ENCODE data around the gene ELMO1. TPM values are rescaled to one million over a fixed set of nuclear protein-coding genes. Genes with fewer than 3 reads are reported as not detected.

ELMO1 gene
- total and polyA plus RNA-seq, 10 donors, result 26.0 to 494 (median 201) TPM

DNA sequence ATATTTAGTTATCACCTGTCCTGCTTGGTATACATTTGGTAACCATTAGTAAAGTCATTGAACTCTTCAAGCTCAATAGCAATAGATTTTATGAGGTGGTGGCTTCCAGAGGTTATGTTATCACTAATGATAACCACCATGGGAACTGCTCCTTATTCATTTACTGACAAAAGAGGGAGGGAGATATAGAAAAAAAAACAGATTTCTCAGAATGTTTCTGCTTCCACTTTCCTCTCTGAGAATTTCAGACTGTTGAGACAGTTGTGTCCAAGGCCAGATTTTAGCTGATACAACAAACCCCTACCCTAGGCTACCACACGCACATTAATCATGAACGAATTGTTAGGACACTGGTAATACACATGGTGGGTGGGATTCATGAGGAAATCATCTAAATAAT is 570.4 kb downstream of the ELMO1 start:
- 77 to 97% (median 91%) methylated on average over 2 of the region's 2 CpGs for WGBS, 5 donors

GRCh38 chr7:36875794-36876193 is 572.9 kb downstream of the ELMO1 start:
- 79 to 88% (median 83%) methylated on average over 2 of the region's 2 CpGs for WGBS, 5 donors
- Histone ChIP-seq H3K27ac (no peak overlapping the region), H3K27me3 (replicated peaks in 1 of 7) (no peaks in the 10 kb centered on the region), H3K4me3 (no peak overlapping the region), H3K4me1 (no peaks in the 10 kb centered on the region), H3K36me3 (peaks cover 0 to 100% (median 57%) of the 10 kb centered on the region in 6 donors), H3K9me3 (no peaks in the 10 kb centered on the region)
- intact Hi-C loops (cut with DNase I; ENCODE audit: low total_unique reads), result no loop called here
- TF ChIP-seq POLR2AphosphoS5 (IDR thresholded peaks at IDR 0.05) (no peak), POLR2A (IDR thresholded peaks at IDR 0.05) (no peak)
- TF ChIP-seq, protein P1, sequence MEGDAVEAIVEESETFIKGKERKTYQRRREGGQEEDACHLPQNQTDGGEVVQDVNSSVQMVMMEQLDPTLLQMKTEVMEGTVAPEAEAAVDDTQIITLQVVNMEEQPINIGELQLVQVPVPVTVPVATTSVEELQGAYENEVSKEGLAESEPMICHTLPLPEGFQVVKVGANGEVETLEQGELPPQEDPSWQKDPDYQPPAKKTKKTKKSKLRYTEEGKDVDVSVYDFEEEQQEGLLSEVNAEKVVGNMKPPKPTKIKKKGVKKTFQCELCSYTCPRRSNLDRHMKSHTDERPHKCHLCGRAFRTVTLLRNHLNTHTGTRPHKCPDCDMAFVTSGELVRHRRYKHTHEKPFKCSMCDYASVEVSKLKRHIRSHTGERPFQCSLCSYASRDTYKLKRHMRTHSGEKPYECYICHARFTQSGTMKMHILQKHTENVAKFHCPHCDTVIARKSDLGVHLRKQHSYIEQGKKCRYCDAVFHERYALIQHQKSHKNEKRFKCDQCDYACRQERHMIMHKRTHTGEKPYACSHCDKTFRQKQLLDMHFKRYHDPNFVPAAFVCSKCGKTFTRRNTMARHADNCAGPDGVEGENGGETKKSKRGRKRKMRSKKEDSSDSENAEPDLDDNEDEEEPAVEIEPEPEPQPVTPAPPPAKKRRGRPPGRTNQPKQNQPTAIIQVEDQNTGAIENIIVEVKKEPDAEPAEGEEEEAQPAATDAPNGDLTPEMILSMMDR (IDR thresholded peaks at IDR 0.05 in 8 of 11, conservative IDR thresholded peaks at IDR 0.05 in 3 of 11), result no peak
- DNase-seq, result no peak

More for the DNA sequence above, 570.4 kb downstream of the ELMO1 start:
- DNase-seq, result no peak
- H3K4me1 ChIP-seq, result no peaks in the 10 kb centered on the region
- intact Hi-C loops (cut with DNase I; ENCODE audit: low total_unique reads), result no loop called here
- H3K27me3 ChIP-seq (replicated peaks in 1 of 7), result no peaks in the 10 kb centered on the region
- no peaks in the 10 kb centered on the region for H3K9me3 ChIP-seq
- no peak overlapping the region for H3K27ac ChIP-seq
- TF ChIP-seq POLR2A (IDR thresholded peaks at IDR 0.05) (no peak), POLR2AphosphoS5 (IDR thresholded peaks at IDR 0.05) (no peak)
- TF ChIP-seq, protein P1 (IDR thresholded peaks at IDR 0.05 in 8 of 11, conservative IDR thresholded peaks at IDR 0.05 in 3 of 11), result no peak
- peaks cover 0 to 100% (median 45%) of the 10 kb centered on the region in 6 donors for H3K36me3 ChIP-seq
- H3K4me3 ChIP-seq, result no peak overlapping the region

- H3K27ac ChIP-seq, result no peak overlapping the region
- H3K9me3 ChIP-seq, result no peaks in the 10 kb centered on the region
- DNase-seq, result no peak
- peaks cover 0 to 2% (median 0%) of the 10 kb centered on the region in 6 donors for H3K4me1 ChIP-seq
- TF ChIP-seq POLR2AphosphoS5 (IDR thresholded peaks at IDR 0.05) (no peak), POLR2A (IDR thresholded peaks at IDR 0.05) (no peak)
- TF ChIP-seq, protein P1 (IDR thresholded peaks at IDR 0.05 in 8 of 11, conservative IDR thresholded peaks at IDR 0.05 in 3 of 11), result no peak
- no peaks in the 10 kb centered on the region for H3K27me3 ChIP-seq (replicated peaks in 1 of 7)
- H3K36me3 ChIP-seq, result peaks cover 4 to 100% (median 65%) of the 10 kb centered on the region in 6 donors
- WGBS, 5 donors, result 93 to 100% (median 97%) methylated on average over 2 of the region's 2 CpGs
- no peak overlapping the region for H3K4me3 ChIP-seq
- intact Hi-C loops (cut with DNase I; ENCODE audit: low total_unique reads), result no loop called here
Measured at GRCh38 chr7:36874041-36874440, 574.6 kb downstream of the ELMO1 start.

- H3K27ac ChIP-seq, result no peak overlapping the region
Measured at GRCh38 chr7:36871863-36872262, 576.8 kb downstream of the ELMO1 start.

More at GRCh38 chr7:36871863-36872262, 576.8 kb downstream of the ELMO1 start:
- TF ChIP-seq, protein P1 (IDR thresholded peaks at IDR 0.05 in 8 of 11, conservative IDR thresholded peaks at IDR 0.05 in 3 of 11), result no peak
- TF ChIP-seq POLR2AphosphoS5 (IDR thresholded peaks at IDR 0.05) (no peak), POLR2A (IDR thresholded peaks at IDR 0.05) (no peak)
- Histone ChIP-seq H3K36me3 (peaks cover 4 to 100% (median 61%) of the 10 kb centered on the region in 6 donors), H3K4me1 (peaks cover 0 to 6% (median 0%) of the 10 kb centered on the region in 6 donors), H3K4me3 (no peak overlapping the region), H3K27me3 (replicated peaks in 1 of 7) (no peaks in the 10 kb centered on the region), H3K9me3 (no peaks in the 10 kb centered on the region)
- intact Hi-C loops (cut with DNase I; ENCODE audit: low total_unique reads), result no loop called here
- DNase-seq, result no peak

Data from spleen (tissue), 11 donors.